Upper lobe of left lung (tissue), 4 donors: ENCODE data around the gene NATD1.

Experiments used
- POLR2A ChIP-seq, 4 donors: fragments of 450-650 bp; IDR thresholded peaks; one replicate each; pipeline ENCODE4 v1.5.1; 2016 to 2017; ENCODE audit warnings: antibody characterized with exemption in 4 of 4, mild to moderate bottlenecking in 2 of 4
- TF ChIP-seq, protein P1 (sequence below), 6 experiments: fragments of 450-650 bp in 4 of 6; fragments of 200-600 bp in 2 of 6; sonication (generic) in 2 of 6; IDR thresholded peaks; one replicate each; pipeline ENCODE4 v1.5.1; 2016 to 2019; ENCODE audit warnings: antibody characterized with exemption in 6 of 6

DNA sequence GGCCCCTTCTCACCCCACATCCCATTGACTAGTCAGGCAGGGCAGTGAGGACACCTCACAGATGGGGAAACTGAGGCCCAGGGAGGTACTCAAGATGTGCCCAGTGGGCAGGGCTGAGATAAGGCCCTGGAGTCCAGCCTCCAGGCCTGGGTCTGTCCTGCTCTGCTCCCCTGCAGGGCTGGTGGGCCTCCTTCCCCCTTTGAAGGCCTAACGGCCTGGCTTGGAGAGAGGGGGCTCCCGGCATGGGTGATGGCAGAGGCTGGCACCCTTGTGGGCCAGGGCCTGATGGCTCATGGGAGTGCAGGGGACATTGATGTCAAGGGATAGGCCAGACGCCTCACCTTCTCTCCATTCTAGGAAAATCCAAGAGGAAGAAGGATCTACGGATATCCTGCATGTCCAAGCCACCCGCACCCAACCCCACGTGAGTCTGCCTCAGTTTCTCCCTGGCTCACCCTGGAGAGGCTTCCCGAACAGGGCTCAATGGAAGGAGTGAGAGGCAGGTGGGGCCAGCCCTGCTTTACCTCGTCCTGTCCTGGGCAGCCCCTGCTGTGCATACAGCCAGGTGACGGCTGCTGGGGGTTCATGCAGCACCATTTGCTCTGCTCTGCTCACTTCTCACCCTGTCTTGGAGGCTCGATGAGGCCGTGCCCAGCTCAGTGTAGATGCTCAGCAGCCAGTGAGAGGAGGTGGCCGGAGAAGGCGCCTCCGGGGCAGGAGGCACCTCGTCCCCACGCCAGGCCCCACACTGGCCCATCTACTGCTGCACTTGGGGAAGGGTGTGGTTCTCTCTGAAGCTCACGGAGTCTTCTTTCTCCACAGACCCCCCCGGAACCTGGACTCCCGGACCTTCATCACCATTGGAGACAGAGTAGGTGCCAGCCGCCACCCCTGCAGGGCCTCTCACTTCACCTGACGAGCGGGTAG, 45.1 kb upstream of the NATD1 start:
- TF ChIP-seq, protein P1, sequence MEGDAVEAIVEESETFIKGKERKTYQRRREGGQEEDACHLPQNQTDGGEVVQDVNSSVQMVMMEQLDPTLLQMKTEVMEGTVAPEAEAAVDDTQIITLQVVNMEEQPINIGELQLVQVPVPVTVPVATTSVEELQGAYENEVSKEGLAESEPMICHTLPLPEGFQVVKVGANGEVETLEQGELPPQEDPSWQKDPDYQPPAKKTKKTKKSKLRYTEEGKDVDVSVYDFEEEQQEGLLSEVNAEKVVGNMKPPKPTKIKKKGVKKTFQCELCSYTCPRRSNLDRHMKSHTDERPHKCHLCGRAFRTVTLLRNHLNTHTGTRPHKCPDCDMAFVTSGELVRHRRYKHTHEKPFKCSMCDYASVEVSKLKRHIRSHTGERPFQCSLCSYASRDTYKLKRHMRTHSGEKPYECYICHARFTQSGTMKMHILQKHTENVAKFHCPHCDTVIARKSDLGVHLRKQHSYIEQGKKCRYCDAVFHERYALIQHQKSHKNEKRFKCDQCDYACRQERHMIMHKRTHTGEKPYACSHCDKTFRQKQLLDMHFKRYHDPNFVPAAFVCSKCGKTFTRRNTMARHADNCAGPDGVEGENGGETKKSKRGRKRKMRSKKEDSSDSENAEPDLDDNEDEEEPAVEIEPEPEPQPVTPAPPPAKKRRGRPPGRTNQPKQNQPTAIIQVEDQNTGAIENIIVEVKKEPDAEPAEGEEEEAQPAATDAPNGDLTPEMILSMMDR (IDR thresholded peaks at IDR 0.05), result no peak
- no peak for TF ChIP-seq POLR2A (IDR thresholded peaks at IDR 0.05)
